HepG2 (cell line): ENCODE measurements around the gene OGA. TPM values are rescaled to one million over a fixed set of nuclear protein-coding genes. Genes with fewer than 3 reads are reported as not detected.

Source experiments
- GABPA ChIP-seq, 2 experiments: IDR thresholded peaks; 2 replicates each; pipeline ENCODE4 v1.6.1; 2011 to 2016; ENCODE audit warnings: low read depth in 2 of 2, low read length in 1 of 2, missing biosample characterization in 1 of 2, missing genetic modification characterization in 1 of 2
- IRF2 ChIP-seq: IDR thresholded peaks from 2 replicates; pipeline ENCODE4 v1.6.1; 2018; ENCODE audit warnings: missing genetic modification reagents, missing compliant biosample characterization
- MBD4 ChIP-seq: IDR thresholded peaks from 2 replicates; pipeline ENCODE4 v1.6.1; 2012; ENCODE audit warnings: low read length, inconsistent platforms, borderline replicate concordance
- NFE2 ChIP-seq: sonication (generic); formaldehyde crosslinking; IDR thresholded peaks from 2 replicates; pipeline ENCODE4 v1.4.0; 2020; ENCODE audit warnings: missing genetic modification reagents
- PAX8 ChIP-seq: sonication (generic); formaldehyde crosslinking; IDR thresholded peaks from 2 replicates; pipeline ENCODE4 v1.8.0; 2022; ENCODE audit warnings: mild to moderate bottlenecking, missing genetic modification reagents, borderline replicate concordance
- SYNCRIP ChIP-seq: fragments of 200-400 bp; formaldehyde crosslinking; IDR thresholded peaks from 2 replicates; pipeline ENCODE4 v1.6.1; 2018; ENCODE audit warnings: mild to moderate bottlenecking, low read depth, low read length; ENCODE audit not compliant: insufficient read depth
- XRCC5 ChIP-seq: fragments of 200-400 bp; formaldehyde crosslinking; optimal IDR thresholded peaks from 2 replicates; pipeline ENCODE3; 2017; ENCODE audit warnings: mild to moderate bottlenecking, low read length
- ZFAT ChIP-seq: sonication (generic); formaldehyde crosslinking; conservative IDR thresholded peaks from 2 replicates; pipeline ENCODE4 v1.8.1; 2023; ENCODE audit warnings: missing genetic modification reagents, inconsistent platforms
- ZNF124 ChIP-seq: sonication (generic); formaldehyde crosslinking; IDR thresholded peaks from 2 replicates; pipeline ENCODE4 v1.4.0; 2020; ENCODE audit warnings: missing genetic modification reagents
- ZNF225 ChIP-seq: sonication (generic); formaldehyde crosslinking; IDR thresholded peaks from 2 replicates; pipeline ENCODE4 v1.4.0; 2020; ENCODE audit warnings: mild to moderate bottlenecking, missing genetic modification reagents
- ZNF232 ChIP-seq: sonication (generic); formaldehyde crosslinking; IDR thresholded peaks from 2 replicates; pipeline ENCODE4 v1.4.0; 2020; ENCODE audit warnings: missing genetic modification reagents, borderline replicate concordance
- ZNF331 ChIP-seq: sonication (generic); formaldehyde crosslinking; IDR thresholded peaks from 2 replicates; pipeline ENCODE4 v1.4.0; 2020; ENCODE audit warnings: missing genetic modification reagents
- ZNF33B ChIP-seq: sonication (generic); formaldehyde crosslinking; IDR thresholded peaks from 2 replicates; pipeline ENCODE4 v1.5.1; 2020; ENCODE audit warnings: mild to moderate bottlenecking, missing genetic modification reagents
- ZNF557 ChIP-seq: sonication (generic); formaldehyde crosslinking; IDR thresholded peaks from 2 replicates; pipeline ENCODE4 v1.4.0; 2020; ENCODE audit warnings: missing genetic modification reagents
- polyA plus RNA-seq, 8 experiments: library from polyadenylated mRNA; depleted of rRNA in 3 of 8; stranded (reverse) in 7 of 8; unstranded in 1 of 8; fragments of >200 nt; fragmentation: Illumina TruSeq in 4 of 8; extraction: Trizol in 4 of 8; gene quantifications; 2 replicates each; pipeline versions ENCODE4 v1.2.1 to v1.2.3, GENCODE V29; 2011 to 2016; ENCODE audit warnings: low read depth in 4 of 8, missing spikeins in 1 of 8, mixed read lengths in 1 of 8; ENCODE audit not compliant: insufficient read depth in 1 of 8
- total RNA-seq, 5 experiments: library from RNA; depleted of rRNA; stranded (reverse); fragments of >200 nt; fragmentation: Illumina TruSeq; extraction: Trizol; gene quantifications; 2 replicates each; pipeline ENCODE4 v1.2.3, GENCODE V29; 2016; ENCODE audit warnings: low read depth in 1 of 5
- TF ChIP-seq, protein P1 (sequence below): sonication (generic); formaldehyde crosslinking; IDR thresholded peaks from 2 replicates; pipeline ENCODE4 v1.4.0; 2020; ENCODE audit warnings: mild to moderate bottlenecking, missing genetic modification reagents
- TF ChIP-seq, protein P2 (sequence below): sonication (generic); formaldehyde crosslinking; conservative IDR thresholded peaks from 2 replicates; pipeline ENCODE4 v1.8.1; 2023; ENCODE audit warnings: missing genetic modification reagents
- TF ChIP-seq, protein P3 (sequence below): sonication (generic); formaldehyde crosslinking; IDR thresholded peaks from 2 replicates; pipeline ENCODE4 v1.8.1; 2023; ENCODE audit warnings: mild to moderate bottlenecking, moderate library complexity, missing genetic modification reagents
- TF ChIP-seq, protein P4 (sequence below): sonication (generic); formaldehyde crosslinking; IDR thresholded peaks from 2 replicates; pipeline ENCODE4 v1.4.0; 2020; ENCODE audit warnings: mild to moderate bottlenecking, missing genetic modification reagents
- TF ChIP-seq, protein P5 (sequence below): sonication (generic); formaldehyde crosslinking; IDR thresholded peaks from 2 replicates; pipeline ENCODE4 v1.5.0; 2020; ENCODE audit warnings: mild to moderate bottlenecking, low read depth, missing genetic modification reagents, borderline replicate concordance
- TF ChIP-seq, protein P6 (sequence below): sonication (generic); formaldehyde crosslinking; IDR thresholded peaks from 2 replicates; pipeline ENCODE4 v1.5.1; 2020; ENCODE audit warnings: mild to moderate bottlenecking, moderate library complexity, missing genetic modification reagents
- TF ChIP-seq, protein P7 (sequence below), 2 experiments: fragments of 450-650 bp in 1 of 2; sonication (generic) in 1 of 2; formaldehyde crosslinking; IDR thresholded peaks; 2 replicates each; pipeline versions ENCODE4 v1.5.0 to v1.8.0; 2020 to 2022; ENCODE audit warnings: mild to moderate bottlenecking in 1 of 2, missing genetic modification reagents in 1 of 2

Gene OGA
- total and polyA plus RNA-seq, 2 of the 13 experiments (the other 11 are each of a cell fraction or from before 2014, with no cell fraction given), result 33.2 to 39.8 TPM

DNA sequence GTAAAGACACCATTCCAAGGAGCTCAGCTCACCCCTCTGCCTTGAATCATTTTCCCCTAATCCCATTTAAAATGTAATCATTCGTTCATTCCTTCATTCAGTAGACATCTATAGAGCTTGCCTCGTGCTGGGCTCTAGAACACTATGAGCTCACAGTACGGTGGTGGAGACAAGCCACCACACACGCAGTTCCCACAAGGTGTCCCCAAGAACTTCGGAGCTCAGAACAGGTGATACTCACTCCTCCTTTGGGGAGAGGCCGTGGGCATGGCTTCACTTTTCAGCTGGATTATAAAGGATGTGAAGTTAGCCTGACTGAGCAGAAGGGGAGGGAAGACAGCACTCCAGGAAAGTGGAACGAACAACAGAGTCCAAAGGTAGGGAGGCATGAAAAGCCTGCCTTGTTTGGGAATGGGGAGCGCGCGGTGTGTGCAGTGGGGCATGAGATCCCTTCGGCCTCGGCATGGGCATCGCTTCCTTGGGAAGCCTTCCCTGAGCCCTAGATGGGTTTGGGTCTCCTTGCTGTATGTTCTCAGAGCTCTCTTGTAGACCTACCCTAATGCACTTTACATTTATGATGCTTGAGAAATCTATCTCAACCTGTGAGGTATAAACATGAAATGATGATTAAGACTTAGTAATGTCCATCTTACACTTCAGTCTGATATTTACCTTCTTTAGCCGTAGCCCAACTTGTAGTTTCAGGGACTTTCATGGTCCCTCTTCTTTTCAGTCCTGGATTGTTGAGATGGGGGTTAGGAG is 809 bp upstream of the OGA start (continued):
- TF ChIP-seq, protein P1, sequence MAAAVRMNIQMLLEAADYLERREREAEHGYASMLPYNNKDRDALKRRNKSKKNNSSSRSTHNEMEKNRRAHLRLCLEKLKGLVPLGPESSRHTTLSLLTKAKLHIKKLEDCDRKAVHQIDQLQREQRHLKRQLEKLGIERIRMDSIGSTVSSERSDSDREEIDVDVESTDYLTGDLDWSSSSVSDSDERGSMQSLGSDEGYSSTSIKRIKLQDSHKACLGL (CRISPR knock-in tag), result no peak
- TF ChIP-seq MBD4 (no peak), ZNF33B (CRISPR knock-in tag) (no peak; the same call in 1 of the 2 replicates), ZNF557 (no peak), NFE2 (CRISPR knock-in tag) (no peak), XRCC5 (no peak), GABPA (IDR thresholded peaks at IDR 0.05; ENCODE audit: low read depth, low read length) (no peak), GABPA (CRISPR knock-in tag; IDR thresholded peaks at IDR 0.05; ENCODE audit: low read depth) (no peak), ZNF232 (CRISPR knock-in tag) (no peak; the same call in 1 of the 2 replicates), SYNCRIP (no peak), IRF2 (no peak), ZNF225 (CRISPR knock-in tag) (no peak), ZNF331 (CRISPR knock-in tag) (peak; percentile 42; the same call in 1 of the 2 replicates), ZFAT (CRISPR knock-in tag) (no peak), PAX8 (CRISPR knock-in tag) (no peak), ZNF124 (CRISPR knock-in tag) (no peak)
- TF ChIP-seq, protein P2, sequence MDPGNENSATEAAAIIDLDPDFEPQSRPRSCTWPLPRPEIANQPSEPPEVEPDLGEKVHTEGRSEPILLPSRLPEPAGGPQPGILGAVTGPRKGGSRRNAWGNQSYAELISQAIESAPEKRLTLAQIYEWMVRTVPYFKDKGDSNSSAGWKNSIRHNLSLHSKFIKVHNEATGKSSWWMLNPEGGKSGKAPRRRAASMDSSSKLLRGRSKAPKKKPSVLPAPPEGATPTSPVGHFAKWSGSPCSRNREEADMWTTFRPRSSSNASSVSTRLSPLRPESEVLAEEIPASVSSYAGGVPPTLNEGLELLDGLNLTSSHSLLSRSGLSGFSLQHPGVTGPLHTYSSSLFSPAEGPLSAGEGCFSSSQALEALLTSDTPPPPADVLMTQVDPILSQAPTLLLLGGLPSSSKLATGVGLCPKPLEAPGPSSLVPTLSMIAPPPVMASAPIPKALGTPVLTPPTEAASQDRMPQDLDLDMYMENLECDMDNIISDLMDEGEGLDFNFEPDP (CRISPR knock-in tag), result 0 out of 2 replicates have a peak, but pooled peaks have one; percentile 1
- TF ChIP-seq, protein P3, sequence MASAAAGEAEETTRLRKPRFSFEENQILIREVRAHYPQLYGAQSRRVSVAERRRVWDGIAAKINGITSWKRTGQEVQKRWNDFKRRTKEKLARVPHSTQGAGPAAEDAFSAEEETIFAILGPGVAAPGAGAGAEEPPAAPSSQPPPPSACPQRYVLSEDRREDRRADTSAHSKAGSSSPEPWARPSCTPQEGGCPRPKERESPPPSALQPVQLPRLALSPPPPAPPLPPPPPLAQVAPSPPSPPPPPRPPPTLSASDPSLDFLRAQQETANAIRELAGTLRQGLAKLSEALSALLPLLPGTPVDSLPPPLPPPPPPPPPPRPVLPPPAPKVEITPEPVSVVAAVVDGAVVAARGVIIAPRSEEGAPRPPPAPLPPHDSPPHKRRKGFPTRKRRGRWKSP (CRISPR knock-in tag), result peak; percentile 82
- TF ChIP-seq, protein P4, sequence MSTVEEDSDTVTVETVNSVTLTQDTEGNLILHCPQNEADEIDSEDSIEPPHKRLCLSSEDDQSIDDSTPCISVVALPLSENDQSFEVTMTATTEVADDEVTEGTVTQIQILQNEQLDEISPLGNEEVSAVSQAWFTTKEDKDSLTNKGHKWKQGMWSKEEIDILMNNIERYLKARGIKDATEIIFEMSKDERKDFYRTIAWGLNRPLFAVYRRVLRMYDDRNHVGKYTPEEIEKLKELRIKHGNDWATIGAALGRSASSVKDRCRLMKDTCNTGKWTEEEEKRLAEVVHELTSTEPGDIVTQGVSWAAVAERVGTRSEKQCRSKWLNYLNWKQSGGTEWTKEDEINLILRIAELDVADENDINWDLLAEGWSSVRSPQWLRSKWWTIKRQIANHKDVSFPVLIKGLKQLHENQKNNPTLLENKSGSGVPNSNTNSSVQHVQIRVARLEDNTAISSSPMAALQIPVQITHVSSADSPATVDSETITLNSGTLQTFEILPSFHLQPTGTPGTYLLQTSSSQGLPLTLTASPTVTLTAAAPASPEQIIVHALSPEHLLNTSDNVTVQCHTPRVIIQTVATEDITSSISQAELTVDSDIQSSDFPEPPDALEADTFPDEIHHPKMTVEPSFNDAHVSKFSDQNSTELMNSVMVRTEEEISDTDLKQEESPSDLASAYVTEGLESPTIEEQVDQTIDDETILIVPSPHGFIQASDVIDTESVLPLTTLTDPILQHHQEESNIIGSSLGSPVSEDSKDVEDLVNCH (CRISPR knock-in tag), result no peak
- TF ChIP-seq, protein P5, sequence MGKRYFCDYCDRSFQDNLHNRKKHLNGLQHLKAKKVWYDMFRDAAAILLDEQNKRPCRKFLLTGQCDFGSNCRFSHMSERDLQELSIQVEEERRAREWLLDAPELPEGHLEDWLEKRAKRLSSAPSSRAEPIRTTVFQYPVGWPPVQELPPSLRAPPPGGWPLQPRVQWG (CRISPR knock-in tag), result no peak
- TF ChIP-seq, protein P6, sequence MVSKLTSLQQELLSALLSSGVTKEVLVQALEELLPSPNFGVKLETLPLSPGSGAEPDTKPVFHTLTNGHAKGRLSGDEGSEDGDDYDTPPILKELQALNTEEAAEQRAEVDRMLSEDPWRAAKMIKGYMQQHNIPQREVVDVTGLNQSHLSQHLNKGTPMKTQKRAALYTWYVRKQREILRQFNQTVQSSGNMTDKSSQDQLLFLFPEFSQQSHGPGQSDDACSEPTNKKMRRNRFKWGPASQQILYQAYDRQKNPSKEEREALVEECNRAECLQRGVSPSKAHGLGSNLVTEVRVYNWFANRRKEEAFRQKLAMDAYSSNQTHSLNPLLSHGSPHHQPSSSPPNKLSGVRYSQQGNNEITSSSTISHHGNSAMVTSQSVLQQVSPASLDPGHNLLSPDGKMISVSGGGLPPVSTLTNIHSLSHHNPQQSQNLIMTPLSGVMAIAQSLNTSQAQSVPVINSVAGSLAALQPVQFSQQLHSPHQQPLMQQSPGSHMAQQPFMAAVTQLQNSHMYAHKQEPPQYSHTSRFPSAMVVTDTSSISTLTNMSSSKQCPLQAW, result no peak
- TF ChIP-seq, protein P7, sequence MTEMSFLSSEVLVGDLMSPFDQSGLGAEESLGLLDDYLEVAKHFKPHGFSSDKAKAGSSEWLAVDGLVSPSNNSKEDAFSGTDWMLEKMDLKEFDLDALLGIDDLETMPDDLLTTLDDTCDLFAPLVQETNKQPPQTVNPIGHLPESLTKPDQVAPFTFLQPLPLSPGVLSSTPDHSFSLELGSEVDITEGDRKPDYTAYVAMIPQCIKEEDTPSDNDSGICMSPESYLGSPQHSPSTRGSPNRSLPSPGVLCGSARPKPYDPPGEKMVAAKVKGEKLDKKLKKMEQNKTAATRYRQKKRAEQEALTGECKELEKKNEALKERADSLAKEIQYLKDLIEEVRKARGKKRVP (CRISPR knock-in tag; IDR thresholded peaks at IDR 0.05), result no peak
